NB4 (cell line): ENCODE results near the gene ZNF786.

Source experiments
- CTCF ChIP-seq: IDR thresholded peaks from one replicate; pipeline ENCODE4 v1.5.1; 2012; ENCODE audit warnings: low read depth, low read length
- POLR2A ChIP-seq: IDR thresholded peaks from 2 replicates; pipeline ENCODE4 v1.6.1; 2011; ENCODE audit warnings: mild to moderate bottlenecking; ENCODE audit not compliant: insufficient read length; ENCODE audit errors: extremely low read depth

- TF ChIP-seq CTCF = no peak
- TF ChIP-seq POLR2A = no peak
Observed at GRCh38 chr7:149104214-149104613, 13.7 kb upstream of the ZNF786 start.
